ENCODE data around the gene C9orf78.

GRCh38 chr9:129851821-129852220 is 16.7 kb upstream of the C9orf78 start:
- no peak for TF ChIP-seq CTCF (IDR thresholded peaks at IDR 0.05; ENCODE audit: insufficient read depth, low read length)
- TF ChIP-seq POLR2AphosphoS5 (IDR thresholded peaks at IDR 0.05; ENCODE audit: low read depth): no peak
- no peak for TF ChIP-seq GABPA (IDR thresholded peaks at IDR 0.05; ENCODE audit: low read depth)
- TF ChIP-seq REST (IDR thresholded peaks at IDR 0.05; ENCODE audit: insufficient replicate concordance, low read depth): no peak
